ENCODE measurements around the gene PCYT2. TPM values are rescaled to one million over a fixed set of nuclear protein-coding genes. Genes with fewer than 3 reads are reported as not detected.
"Not testable (repeated sequence)": the region's sequence is repeated elsewhere in the genome, so short reads cannot be mapped to it uniquely, and the experiment has no call there.

The PCYT2 gene
- polyA plus RNA-seq, 3 donors: 30.4 to 76.4 (median 54.3) TPM

GRCh38 chr17:81920612-81921536 lies 9.7 kb upstream of the PCYT2 start:
- no peak overlapping the region for H3K27ac ChIP-seq (ENCODE audit: low read depth, low read length)
- 72 to 87% (median 78%) methylated on average over 32 to 33 of the region's 33 CpGs for WGBS, 3 donors

- WGBS, 3 donors: 59 to 78% (median 66%) methylated on average over 15 of the region's 15 CpGs
- no peak overlapping the region for H3K27ac ChIP-seq (ENCODE audit: low read depth, low read length)
Observed at GRCh38 chr17:81918832-81919545, 7.8 kb upstream of the PCYT2 start.

GRCh38 chr17:81918333-81918669 lies 7.1 kb upstream of the PCYT2 start:
- not testable (repeated sequence) for H3K27ac ChIP-seq (ENCODE audit: low read depth, low read length)
- 25 to 38% (median 37%) methylated on average over 9 of the region's 9 CpGs for WGBS, 3 donors

GRCh38 chr17:81917565-81918332 lies 6.5 kb upstream of the PCYT2 start, which contains the start of gene SIRT7:
SIRT7 (minus strand) TSS chr17:81918176; CDS start chr17:81918131, 45 bp downstream.
- H3K27ac ChIP-seq (ENCODE audit: low read depth, low read length): no peak within 1 kb of the TSS
- 1% methylated on average over 45 to 94 of the region's 94 CpGs for whole genome bisulfite sequencing, 3 donors

GRCh38 chr17:81916234-81917001 lies 5.2 kb upstream of the PCYT2 start:
- no peak overlapping the region for H3K27ac ChIP-seq (ENCODE audit: low read depth, low read length)
- WGBS, 3 donors: 71 to 77% (median 74%) methylated on average over 20 to 21 of the region's 21 CpGs

GRCh38 chr17:81915331-81915730 lies 4.1 kb upstream of the PCYT2 start:
- 90 to 94% (median 92%) methylated on average over 12 of the region's 12 CpGs for WGBS, 3 donors
- no peak overlapping the region for H3K27ac ChIP-seq (ENCODE audit: low read depth, low read length)

- no peak overlapping the region for H3K27ac ChIP-seq (ENCODE audit: low read depth, low read length)
- 94 to 96% (median 96%) methylated on average over 35 to 36 of the region's 36 CpGs for WGBS, 3 donors
Observed at GRCh38 chr17:81914103-81914850, 3.1 kb upstream of the PCYT2 start.

- WGBS, 3 donors: 91 to 94% (median 93%) methylated on average over 31 of the region's 31 CpGs
- H3K27ac ChIP-seq (ENCODE audit: low read depth, low read length): no peak overlapping the region
Observed at GRCh38 chr17:81913394-81914102, 2.3 kb upstream of the PCYT2 start.

- H3K27ac ChIP-seq (ENCODE audit: low read depth, low read length): no peak overlapping the region
- WGBS, 3 donors: 86 to 89% (median 89%) methylated on average over 32 of the region's 32 CpGs
Observed at GRCh38 chr17:81912441-81913309, 1.5 kb upstream of the PCYT2 start.

- no peak overlapping the region for H3K27ac ChIP-seq (ENCODE audit: low read depth, low read length)
- 74 to 88% (median 83%) methylated on average over 19 of the region's 19 CpGs for WGBS, 3 donors
Observed at GRCh38 chr17:81911969-81912368, 770 bp upstream of the PCYT2 start.

GRCh38 chr17:81910840-81911276 lies 341 bp downstream of the PCYT2 start:
- no peak overlapping the region for H3K27ac ChIP-seq (ENCODE audit: low read depth, low read length)
- WGBS, 3 donors: 0 to 1% (median 1%) methylated on average over 39 to 55 of the region's 55 CpGs

GRCh38 chr17:81909966-81910839 lies 996 bp downstream of the PCYT2 start:
- WGBS, 3 donors: 27 to 39% (median 33%) methylated on average over 23 of the region's 23 CpGs
- no peak overlapping the region for H3K27ac ChIP-seq (ENCODE audit: low read depth, low read length)

- no peak overlapping the region for H3K27ac ChIP-seq (ENCODE audit: low read depth, low read length)
- WGBS, 3 donors: 91 to 93% (median 92%) methylated on average over 12 of the region's 12 CpGs
Observed at GRCh38 chr17:81909231-81909630, 2.0 kb downstream of the PCYT2 start.

- WGBS, 3 donors: 93 to 95% (median 94%) methylated on average over 11 of the region's 11 CpGs
- no peak overlapping the region for H3K27ac ChIP-seq (ENCODE audit: low read depth, low read length)
Observed at GRCh38 chr17:81908793-81909192, 2.4 kb downstream of the PCYT2 start.
